ENCODE measurements around the gene PDGFD. TPM values are rescaled to one million over a fixed set of nuclear protein-coding genes. Genes with fewer than 3 reads are reported as not detected.

PDGFD gene
- total RNA-seq, 1 donor from 2014 or later: 5.0 TPM

DNA sequence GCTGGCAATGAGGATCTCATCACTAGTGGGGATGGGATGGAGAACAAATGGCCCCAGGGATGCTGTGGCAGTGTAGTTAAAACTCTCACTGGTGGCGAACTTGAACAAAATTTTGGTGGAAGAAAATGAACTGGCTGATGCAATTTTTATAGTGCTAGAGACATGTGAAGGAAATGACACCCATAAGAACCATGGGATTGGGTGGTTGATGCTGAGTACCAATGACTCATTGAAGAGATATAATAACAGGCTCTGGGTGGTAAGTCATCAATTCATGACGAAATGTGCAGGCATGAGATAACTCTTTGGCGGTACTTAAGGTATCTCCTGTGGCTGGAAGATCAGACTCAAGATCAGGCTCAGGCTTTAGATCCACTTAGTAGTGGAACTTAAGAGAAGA is 300.4 kb downstream of the PDGFD start:
- intact Hi-C loops (cut with DNase I): no loop called here
- Histone ChIP-seq H3K27ac (no peak overlapping the region), H3K4me3 (no peak overlapping the region), H3K4me1 (no peaks in the 10 kb centered on the region), H3K36me3 (no peaks in the 10 kb centered on the region), H3K9me3 (no peaks in the 10 kb centered on the region), H3K27me3 (no peaks in the 10 kb centered on the region)
- TF ChIP-seq, protein P1, sequence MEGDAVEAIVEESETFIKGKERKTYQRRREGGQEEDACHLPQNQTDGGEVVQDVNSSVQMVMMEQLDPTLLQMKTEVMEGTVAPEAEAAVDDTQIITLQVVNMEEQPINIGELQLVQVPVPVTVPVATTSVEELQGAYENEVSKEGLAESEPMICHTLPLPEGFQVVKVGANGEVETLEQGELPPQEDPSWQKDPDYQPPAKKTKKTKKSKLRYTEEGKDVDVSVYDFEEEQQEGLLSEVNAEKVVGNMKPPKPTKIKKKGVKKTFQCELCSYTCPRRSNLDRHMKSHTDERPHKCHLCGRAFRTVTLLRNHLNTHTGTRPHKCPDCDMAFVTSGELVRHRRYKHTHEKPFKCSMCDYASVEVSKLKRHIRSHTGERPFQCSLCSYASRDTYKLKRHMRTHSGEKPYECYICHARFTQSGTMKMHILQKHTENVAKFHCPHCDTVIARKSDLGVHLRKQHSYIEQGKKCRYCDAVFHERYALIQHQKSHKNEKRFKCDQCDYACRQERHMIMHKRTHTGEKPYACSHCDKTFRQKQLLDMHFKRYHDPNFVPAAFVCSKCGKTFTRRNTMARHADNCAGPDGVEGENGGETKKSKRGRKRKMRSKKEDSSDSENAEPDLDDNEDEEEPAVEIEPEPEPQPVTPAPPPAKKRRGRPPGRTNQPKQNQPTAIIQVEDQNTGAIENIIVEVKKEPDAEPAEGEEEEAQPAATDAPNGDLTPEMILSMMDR (IDR thresholded peaks at IDR 0.05): no peak
- ATAC-seq (no peak), DNase-seq (no peak)

- ATAC-seq (no peak), DNase-seq (no peak)
- Histone ChIP-seq H3K4me1 (no peaks in the 10 kb centered on the region), H3K4me3 (no peak overlapping the region), H3K27ac (no peak overlapping the region), H3K9me3 (no peaks in the 10 kb centered on the region), H3K27me3 (no peaks in the 10 kb centered on the region), H3K36me3 (no peaks in the 10 kb centered on the region)
- intact Hi-C loops (cut with DNase I): no loop called here
- TF ChIP-seq, protein P1 (IDR thresholded peaks at IDR 0.05): no peak
These were observed 301.2 kb downstream of the PDGFD start for GRCh38 chr11:103862802-103863174.

- DNase-seq (no peak), ATAC-seq (peak; percentile 44)
- Histone ChIP-seq H3K27me3 (no peaks in the 10 kb centered on the region), H3K27ac (no peak overlapping the region), H3K4me3 (no peak overlapping the region), H3K4me1 (no peaks in the 10 kb centered on the region), H3K36me3 (no peaks in the 10 kb centered on the region), H3K9me3 (no peaks in the 10 kb centered on the region)
- TF ChIP-seq, protein P1 (IDR thresholded peaks at IDR 0.05): no peak
- intact Hi-C loops (cut with DNase I): no loop called here
These were observed 301.7 kb downstream of the PDGFD start for GRCh38 chr11:103862094-103862801.

Other genes with a start within 250 kb of the PDGFD start
- gene DDI1, start 127.5 kb downstream of the PDGFD start, total RNA-seq: not detected